HFFc6 (cell line): ENCODE measurements around the gene GRIA2. TPM values are rescaled to one million over a fixed set of nuclear protein-coding genes. Genes with fewer than 3 reads are reported as not detected.
"Not testable (repeated sequence)": the region's sequence is repeated elsewhere in the genome, so short reads cannot be mapped to it uniquely, and the experiment has no call there.

Experiments
- DNase-seq: peaks from one replicate; pipeline ENCODE4 v3.0.0-alpha.2; 2018
- H3K27ac Mint-ChIP-seq: 2 replicates; pipeline ENCODE4 v1.8.0; 2020; ENCODE audit warnings: mild to moderate bottlenecking, mixed read lengths
- H3K27me3 Mint-ChIP-seq: 2 replicates; pipeline ENCODE4 v1.8.0; 2021; ENCODE audit warnings: mild to moderate bottlenecking, moderate library complexity, mixed read lengths; ENCODE audit not compliant: insufficient read depth
- H3K36me3 Mint-ChIP-seq: 2 replicates; pipeline ENCODE4 v1.8.0; 2021; ENCODE audit warnings: low read depth, mixed read lengths
- H3K4me1 Mint-ChIP-seq: 2 replicates; pipeline ENCODE4 v1.8.0; 2020; ENCODE audit warnings: low read depth, mixed read lengths
- H3K4me3 Mint-ChIP-seq: 2 replicates; pipeline ENCODE4 v1.8.0; 2020; ENCODE audit warnings: mild to moderate bottlenecking, moderate library complexity, mixed read lengths
- H3K9me3 Mint-ChIP-seq: 2 replicates; pipeline ENCODE4 v1.8.0; 2020; ENCODE audit warnings: mild to moderate bottlenecking, mixed read lengths
- CTCF ChIP-seq: fragments of 200-600 bp; sonication (generic); IDR thresholded peaks from 2 replicates; pipeline ENCODE4 v1.5.0; 2021; ENCODE audit warnings: antibody characterized with exemption, mild to moderate bottlenecking
- total RNA-seq, 6 experiments: library from RNA; stranded (reverse); fragmentation: NEBNext Ultra II Directional; extraction: Animal tissue kit (Norgen Biotek cat#: 25700); gene quantifications; 2 replicates in 1 of 6; 3 replicates in 5 of 6; pipeline ENCODE4 v1.2.3, GENCODE V29; 2021

The GRIA2 gene
- total RNA-seq, 6 experiments from 2014 or later = not detected

- H3K4me3 Mint-ChIP-seq = no peak overlapping the region
- H3K9me3 Mint-ChIP-seq = peaks cover 3% of the 10 kb centered on the region
- no peak for TF ChIP-seq CTCF
- no peak for DNase-seq
- H3K4me1 Mint-ChIP-seq = peaks cover 11% of the 10 kb centered on the region; the same call in 1 of the 2 replicates
- H3K27me3 Mint-ChIP-seq = peaks cover 26% of the 10 kb centered on the region
- H3K36me3 Mint-ChIP-seq = no peaks in the 10 kb centered on the region
- no peak overlapping the region for H3K27ac Mint-ChIP-seq
These were observed 6.1 kb downstream of the GRIA2 start for GRCh38 chr4:157226601-157227000.

GRCh38 chr4:157231525-157231924 lies 11.0 kb downstream of the GRIA2 start:
- no peak for TF ChIP-seq CTCF
- H3K27ac Mint-ChIP-seq = no peak overlapping the region
- H3K4me1 Mint-ChIP-seq = no peaks in the 10 kb centered on the region
- no peak for DNase-seq
- H3K4me3 Mint-ChIP-seq = no peak overlapping the region
- no peaks in the 10 kb centered on the region for H3K9me3 Mint-ChIP-seq
- no peaks in the 10 kb centered on the region for H3K36me3 Mint-ChIP-seq
- peaks cover 5% of the 10 kb centered on the region; the same call in 1 of the 2 replicates for H3K27me3 Mint-ChIP-seq

GRCh38 chr4:157242871-157243270 lies 22.3 kb downstream of the GRIA2 start:
- H3K27ac Mint-ChIP-seq = no peak overlapping the region
- no peak overlapping the region for H3K4me3 Mint-ChIP-seq
- no peak for DNase-seq
- H3K27me3 Mint-ChIP-seq = peaks cover 4% of the 10 kb centered on the region; the same call in 1 of the 2 replicates
- no peaks in the 10 kb centered on the region for H3K9me3 Mint-ChIP-seq
- no peaks in the 10 kb centered on the region for H3K4me1 Mint-ChIP-seq
- no peak for TF ChIP-seq CTCF
- H3K36me3 Mint-ChIP-seq = no peaks in the 10 kb centered on the region

GRCh38 chr4:157244348-157244747 lies 23.8 kb downstream of the GRIA2 start:
- Mint-ChIP-seq H3K27me3 (peaks cover 4% of the 10 kb centered on the region; the same call in 1 of the 2 replicates), H3K27ac (no peak overlapping the region), H3K9me3 (no peaks in the 10 kb centered on the region), H3K4me3 (no peak overlapping the region), H3K36me3 (no peaks in the 10 kb centered on the region), H3K4me1 (no peaks in the 10 kb centered on the region)
- no peak for DNase-seq
- TF ChIP-seq CTCF = no peak

GRCh38 chr4:157245351-157245750 lies 24.8 kb downstream of the GRIA2 start:
- TF ChIP-seq CTCF = no peak
- H3K27me3 Mint-ChIP-seq = peaks cover 4% of the 10 kb centered on the region; the same call in 1 of the 2 replicates
- H3K36me3 Mint-ChIP-seq = no peaks in the 10 kb centered on the region
- H3K4me1 Mint-ChIP-seq = no peaks in the 10 kb centered on the region
- H3K4me3 Mint-ChIP-seq = no peak overlapping the region
- H3K27ac Mint-ChIP-seq = no peak overlapping the region
- no peaks in the 10 kb centered on the region for H3K9me3 Mint-ChIP-seq
- DNase-seq = no peak

GRCh38 chr4:157246964-157247363 lies 26.4 kb downstream of the GRIA2 start:
- H3K27me3 Mint-ChIP-seq = peaks cover 4% of the 10 kb centered on the region; the same call in 1 of the 2 replicates
- H3K36me3 Mint-ChIP-seq = no peaks in the 10 kb centered on the region
- DNase-seq = no peak
- H3K4me3 Mint-ChIP-seq = no peak overlapping the region
- no peaks in the 10 kb centered on the region for H3K9me3 Mint-ChIP-seq
- TF ChIP-seq CTCF = no peak
- no peak overlapping the region for H3K27ac Mint-ChIP-seq
- no peaks in the 10 kb centered on the region for H3K4me1 Mint-ChIP-seq

GRCh38 chr4:157258165-157258564 lies 37.6 kb downstream of the GRIA2 start:
- H3K36me3 Mint-ChIP-seq = not testable (repeated sequence)

More at GRCh38 chr4:157258165-157258564, 37.6 kb downstream of the GRIA2 start:
- DNase-seq, H3K27ac Mint-ChIP-seq, H3K4me1 Mint-ChIP-seq, H3K4me3 Mint-ChIP-seq, H3K27me3 Mint-ChIP-seq: not testable (repeated sequence)
- H3K9me3 Mint-ChIP-seq = peaks cover 12% of the 10 kb centered on the region; the same call in 1 of the 2 replicates
